ENCODE data around the gene GAS1.

- TF ChIP-seq, protein P1, sequence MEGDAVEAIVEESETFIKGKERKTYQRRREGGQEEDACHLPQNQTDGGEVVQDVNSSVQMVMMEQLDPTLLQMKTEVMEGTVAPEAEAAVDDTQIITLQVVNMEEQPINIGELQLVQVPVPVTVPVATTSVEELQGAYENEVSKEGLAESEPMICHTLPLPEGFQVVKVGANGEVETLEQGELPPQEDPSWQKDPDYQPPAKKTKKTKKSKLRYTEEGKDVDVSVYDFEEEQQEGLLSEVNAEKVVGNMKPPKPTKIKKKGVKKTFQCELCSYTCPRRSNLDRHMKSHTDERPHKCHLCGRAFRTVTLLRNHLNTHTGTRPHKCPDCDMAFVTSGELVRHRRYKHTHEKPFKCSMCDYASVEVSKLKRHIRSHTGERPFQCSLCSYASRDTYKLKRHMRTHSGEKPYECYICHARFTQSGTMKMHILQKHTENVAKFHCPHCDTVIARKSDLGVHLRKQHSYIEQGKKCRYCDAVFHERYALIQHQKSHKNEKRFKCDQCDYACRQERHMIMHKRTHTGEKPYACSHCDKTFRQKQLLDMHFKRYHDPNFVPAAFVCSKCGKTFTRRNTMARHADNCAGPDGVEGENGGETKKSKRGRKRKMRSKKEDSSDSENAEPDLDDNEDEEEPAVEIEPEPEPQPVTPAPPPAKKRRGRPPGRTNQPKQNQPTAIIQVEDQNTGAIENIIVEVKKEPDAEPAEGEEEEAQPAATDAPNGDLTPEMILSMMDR (conservative IDR thresholded peaks at IDR 0.05; ENCODE audit: low read depth, low read length), result no peak
- no peak for TF ChIP-seq EZH2 (IDR thresholded peaks at IDR 0.05; ENCODE audit: borderline replicate concordance, low read depth, low read length, poor library complexity, severe bottlenecking)
Observed at GRCh38 chr9:86938780-86939179, 8.5 kb downstream of the GAS1 start.
